Activated CD4-positive, alpha-beta T cell treated with anti-CD3 and anti-CD28 coated beads for 24 hours (primary cell): ENCODE data around the gene SLC39A7.
A peak's percentile ranks its signal among the peaks of the same experiment; 100 is the strongest.

Experiments used
- DNase-seq, 2 donors: peaks; one replicate each; pipeline ENCODE4 v3.0.0-alpha.2; 2020; ENCODE audit warnings: low read depth in 2 of 2

The SLC39A7 gene

GRCh38 chr6:33200219-33201146 lies at the start of gene SLC39A7, which contains the start of gene RXRB:
SLC39A7 (plus strand) TSS chr6:33200867; CDS start chr6:33201246, 379 bp downstream.
RXRB (minus strand) TSS chr6:33200665; CDS start chr6:33200476, 189 bp downstream.
- peak; percentile 97 to 98 for DNase-seq

GRCh38 chr6:33151050-33151449 lies 49.6 kb upstream of the SLC39A7 start:
- no peak for DNase-seq

GRCh38 chr6:33154349-33154748 lies 46.3 kb upstream of the SLC39A7 start:
- DNase-seq = no peak

GRCh38 chr6:33156561-33156960 lies 44.1 kb upstream of the SLC39A7 start:
- DNase-seq = no peak

GRCh38 chr6:33156964-33157363 lies 43.7 kb upstream of the SLC39A7 start:
- DNase-seq = no peak

GRCh38 chr6:33160096-33160495 lies 40.6 kb upstream of the SLC39A7 start:
- DNase-seq = no peak

- no peak for DNase-seq
These were observed 39.8 kb upstream of the SLC39A7 start for GRCh38 chr6:33160728-33161344.

- DNase-seq = peak; percentile 68 to 84
These were observed 39.0 kb upstream of the SLC39A7 start for GRCh38 chr6:33161354-33162331.

GRCh38 chr6:33163540-33163939 lies 37.1 kb upstream of the SLC39A7 start:
- DNase-seq = no peak

- no peak for DNase-seq
These were observed 36.5 kb upstream of the SLC39A7 start for GRCh38 chr6:33164176-33164575.

GRCh38 chr6:33164665-33165373 lies 35.8 kb upstream of the SLC39A7 start:
- DNase-seq = no peak

- no peak for DNase-seq
These were observed 34.9 kb upstream of the SLC39A7 start for GRCh38 chr6:33165581-33166258.

GRCh38 chr6:33166363-33166762 lies 34.3 kb upstream of the SLC39A7 start:
- DNase-seq = no peak

- DNase-seq = no peak
These were observed 33.9 kb upstream of the SLC39A7 start for GRCh38 chr6:33166811-33167210.

GRCh38 chr6:33167374-33168283 lies 33.0 kb upstream of the SLC39A7 start:
- DNase-seq = no peak

GRCh38 chr6:33168284-33168601 lies 32.4 kb upstream of the SLC39A7 start:
- no peak for DNase-seq

- no peak for DNase-seq
These were observed 32.0 kb upstream of the SLC39A7 start for GRCh38 chr6:33168639-33169038.

GRCh38 chr6:33169291-33170175 lies 31.1 kb upstream of the SLC39A7 start:
- DNase-seq = no peak
